Neural cell (in vitro differentiated cells): ENCODE measurements around the gene SLC36A3. TPM values are rescaled to one million over a fixed set of nuclear protein-coding genes. Genes with fewer than 3 reads are reported as not detected.

ENCODE experiments used
- H2AFZ ChIP-seq: fragments of 200-600, 300-800 bp; sonication (generic), shearing (Covaris generic); 2 replicates; pipeline ENCODE4 v1.6.0; 2014; ENCODE audit warnings: low read depth, mild to moderate bottlenecking, antibody characterized with exemption, low read length, moderate library complexity
- H3F3A ChIP-seq: fragments of 200-600 bp; shearing (Covaris generic); 2 replicates; pipeline ENCODE4 v1.6.1; 2016; ENCODE audit warnings: mild to moderate bottlenecking, moderate library complexity, mixed read lengths, antibody characterized with exemption, low read length; ENCODE audit not compliant: insufficient read depth, poor library complexity, severe bottlenecking
- H3K27ac ChIP-seq: fragments of 200-600, 300-800 bp; sonication (generic), shearing (Covaris generic); 2 replicates; pipeline ENCODE4 v1.5.1; 2014; ENCODE audit warnings: mild to moderate bottlenecking, low read length, moderate library complexity
- H3K27me3 ChIP-seq: fragments of 300-800, 200-600 bp; sonication (generic), shearing (Covaris generic); 2 replicates; pipeline ENCODE4 v1.6.0; 2014; ENCODE audit warnings: mild to moderate bottlenecking, low read depth, low read length, moderate library complexity; ENCODE audit not compliant: insufficient read depth
- H3K36me3 ChIP-seq: fragments of 300-800, 200-600 bp; sonication (generic), shearing (Covaris generic); 2 replicates; pipeline ENCODE4 v1.5.1; 2014; ENCODE audit warnings: mild to moderate bottlenecking, antibody characterized with exemption, low read length, moderate library complexity; ENCODE audit not compliant: insufficient read depth
- H3K4me2 ChIP-seq: fragments of 300-800, 200-600 bp; sonication (generic), shearing (Covaris generic); 2 replicates; pipeline ENCODE4 v1.6.0; 2014; ENCODE audit warnings: mild to moderate bottlenecking, low read length
- H3K4me3 ChIP-seq: fragments of 300-800, 200-600 bp; sonication (generic), shearing (Covaris generic); 2 replicates; pipeline ENCODE4 v1.5.1; 2014; ENCODE audit warnings: mild to moderate bottlenecking, low read length, moderate library complexity
- H3K79me2 ChIP-seq: fragments of 200-600 bp; shearing (Covaris generic); replicated peaks from 2 replicates; pipeline ENCODE4 v1.6.0; 2014; ENCODE audit warnings: mild to moderate bottlenecking, low read length, moderate library complexity; ENCODE audit not compliant: insufficient read depth
- H3K9ac ChIP-seq: fragments of 300-800, 200-600 bp; sonication (generic), shearing (Covaris generic); 2 replicates; pipeline ENCODE4 v1.6.1; 2016; ENCODE audit warnings: mild to moderate bottlenecking, low read length, mixed read lengths
- H3K9me2 ChIP-seq: fragments of 200-600 bp; shearing (Covaris generic); 2 replicates; pipeline ENCODE4 v1.6.1; 2016; ENCODE audit warnings: mild to moderate bottlenecking, low read length, mixed read lengths; ENCODE audit not compliant: insufficient read depth
- H3K9me3 ChIP-seq: fragments of 200-600, 300-800 bp; sonication (generic), shearing (Covaris generic); 2 replicates; pipeline ENCODE4 v1.6.1; 2016; ENCODE audit warnings: mild to moderate bottlenecking, mixed run types, low read length, moderate library complexity, mixed read lengths
- H4K20me1 ChIP-seq: fragments of 200-600 bp; shearing (Covaris generic); 2 replicates; pipeline ENCODE4 v1.6.1; 2016; ENCODE audit warnings: mild to moderate bottlenecking, mixed run types; ENCODE audit not compliant: insufficient read depth
- EP300 ChIP-seq: fragments of 450-650 bp; conservative IDR thresholded peaks from 2 replicates; pipeline ENCODE4 v1.6.1; 2014; ENCODE audit warnings: antibody characterized with exemption, mild to moderate bottlenecking, moderate library complexity; ENCODE audit not compliant: poor library complexity, severe bottlenecking
- EZH2 ChIP-seq: fragments of 200-600, 300-800 bp; shearing (Covaris generic), sonication (generic); IDR thresholded peaks from 2 replicates; pipeline ENCODE4 v1.6.1; 2014; ENCODE audit warnings: antibody characterized with exemption, low read length, borderline replicate concordance, mild to moderate bottlenecking; ENCODE audit not compliant: insufficient read depth, poor library complexity, severe bottlenecking
- MXI1 ChIP-seq: fragments of 450-650 bp; conservative IDR thresholded peaks from 2 replicates; pipeline ENCODE4 v1.6.1; 2014; ENCODE audit warnings: antibody characterized with exemption, mild to moderate bottlenecking; ENCODE audit not compliant: poor library complexity, severe bottlenecking
- POLR2AphosphoS5 ChIP-seq: IDR thresholded peaks from 2 replicates; pipeline ENCODE4 v1.6.1; 2012
- RAD21 ChIP-seq: fragments of 450-650 bp; conservative IDR thresholded peaks from 2 replicates; pipeline ENCODE4 v1.6.1; 2014; ENCODE audit warnings: antibody characterized with exemption, mild to moderate bottlenecking, moderate library complexity
- SMC3 ChIP-seq: fragments of 450-650 bp; conservative IDR thresholded peaks from 2 replicates; pipeline ENCODE4 v1.6.1; 2014; ENCODE audit warnings: antibody characterized with exemption, mild to moderate bottlenecking, moderate library complexity; ENCODE audit not compliant: poor library complexity
- TAF1 ChIP-seq: IDR thresholded peaks from 2 replicates; pipeline ENCODE4 v1.6.1; 2012; ENCODE audit warnings: low read depth
- polyA plus RNA-seq: library from polyadenylated mRNA; depleted of rRNA; stranded (reverse); fragments of >200 nt; gene quantifications from 2 replicates; pipeline ENCODE4 v1.2.3, GENCODE V29; 2014
- TF ChIP-seq, protein P1 (sequence below): IDR thresholded peaks from 2 replicates; pipeline ENCODE4 v1.6.1; 2012; ENCODE audit warnings: borderline replicate concordance
- TF ChIP-seq, protein P2 (sequence below): fragments of 450-650 bp; IDR thresholded peaks from 2 replicates; pipeline ENCODE4 v1.5.1; 2014; ENCODE audit warnings: antibody characterized with exemption, mild to moderate bottlenecking, moderate library complexity; ENCODE audit not compliant: poor library complexity, severe bottlenecking

SLC36A3 gene
- polyA plus RNA-seq, 1 donor from 2014 or later: not detected

DNA sequence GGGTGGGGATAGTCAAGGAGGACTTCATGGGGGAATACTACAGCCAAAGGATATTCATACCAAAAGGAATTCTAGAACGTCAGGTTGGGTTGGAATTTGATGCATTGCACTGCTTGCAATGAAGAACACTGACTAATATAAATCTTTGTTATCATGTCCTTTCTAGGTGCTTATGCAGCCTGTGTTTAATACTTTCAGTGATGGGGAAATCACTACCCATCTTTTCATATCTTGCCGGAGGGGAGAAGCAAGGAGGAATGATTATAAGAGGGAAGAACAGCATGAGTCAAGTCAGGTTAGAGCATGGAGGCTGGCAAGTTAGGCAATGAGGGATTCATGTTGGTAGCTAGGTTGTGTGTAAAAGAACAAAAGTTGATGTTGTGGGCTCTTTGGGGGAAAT is 74.6 kb downstream of the SLC36A3 start:
- no peak overlapping the region for H3K27ac ChIP-seq
- H3K9me2 ChIP-seq: no peaks in the 10 kb centered on the region
- H3K4me3 ChIP-seq: no peak overlapping the region
- TF ChIP-seq TAF1 (no peak), EP300 (no peak), POLR2AphosphoS5 (no peak), SMC3 (no peak), EZH2 (no peak), RAD21 (no peak), MXI1 (no peak)
- TF ChIP-seq, protein P1, sequence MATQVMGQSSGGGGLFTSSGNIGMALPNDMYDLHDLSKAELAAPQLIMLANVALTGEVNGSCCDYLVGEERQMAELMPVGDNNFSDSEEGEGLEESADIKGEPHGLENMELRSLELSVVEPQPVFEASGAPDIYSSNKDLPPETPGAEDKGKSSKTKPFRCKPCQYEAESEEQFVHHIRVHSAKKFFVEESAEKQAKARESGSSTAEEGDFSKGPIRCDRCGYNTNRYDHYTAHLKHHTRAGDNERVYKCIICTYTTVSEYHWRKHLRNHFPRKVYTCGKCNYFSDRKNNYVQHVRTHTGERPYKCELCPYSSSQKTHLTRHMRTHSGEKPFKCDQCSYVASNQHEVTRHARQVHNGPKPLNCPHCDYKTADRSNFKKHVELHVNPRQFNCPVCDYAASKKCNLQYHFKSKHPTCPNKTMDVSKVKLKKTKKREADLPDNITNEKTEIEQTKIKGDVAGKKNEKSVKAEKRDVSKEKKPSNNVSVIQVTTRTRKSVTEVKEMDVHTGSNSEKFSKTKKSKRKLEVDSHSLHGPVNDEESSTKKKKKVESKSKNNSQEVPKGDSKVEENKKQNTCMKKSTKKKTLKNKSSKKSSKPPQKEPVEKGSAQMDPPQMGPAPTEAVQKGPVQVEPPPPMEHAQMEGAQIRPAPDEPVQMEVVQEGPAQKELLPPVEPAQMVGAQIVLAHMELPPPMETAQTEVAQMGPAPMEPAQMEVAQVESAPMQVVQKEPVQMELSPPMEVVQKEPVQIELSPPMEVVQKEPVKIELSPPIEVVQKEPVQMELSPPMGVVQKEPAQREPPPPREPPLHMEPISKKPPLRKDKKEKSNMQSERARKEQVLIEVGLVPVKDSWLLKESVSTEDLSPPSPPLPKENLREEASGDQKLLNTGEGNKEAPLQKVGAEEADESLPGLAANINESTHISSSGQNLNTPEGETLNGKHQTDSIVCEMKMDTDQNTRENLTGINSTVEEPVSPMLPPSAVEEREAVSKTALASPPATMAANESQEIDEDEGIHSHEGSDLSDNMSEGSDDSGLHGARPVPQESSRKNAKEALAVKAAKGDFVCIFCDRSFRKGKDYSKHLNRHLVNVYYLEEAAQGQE: no peak
- TF ChIP-seq, protein P2, sequence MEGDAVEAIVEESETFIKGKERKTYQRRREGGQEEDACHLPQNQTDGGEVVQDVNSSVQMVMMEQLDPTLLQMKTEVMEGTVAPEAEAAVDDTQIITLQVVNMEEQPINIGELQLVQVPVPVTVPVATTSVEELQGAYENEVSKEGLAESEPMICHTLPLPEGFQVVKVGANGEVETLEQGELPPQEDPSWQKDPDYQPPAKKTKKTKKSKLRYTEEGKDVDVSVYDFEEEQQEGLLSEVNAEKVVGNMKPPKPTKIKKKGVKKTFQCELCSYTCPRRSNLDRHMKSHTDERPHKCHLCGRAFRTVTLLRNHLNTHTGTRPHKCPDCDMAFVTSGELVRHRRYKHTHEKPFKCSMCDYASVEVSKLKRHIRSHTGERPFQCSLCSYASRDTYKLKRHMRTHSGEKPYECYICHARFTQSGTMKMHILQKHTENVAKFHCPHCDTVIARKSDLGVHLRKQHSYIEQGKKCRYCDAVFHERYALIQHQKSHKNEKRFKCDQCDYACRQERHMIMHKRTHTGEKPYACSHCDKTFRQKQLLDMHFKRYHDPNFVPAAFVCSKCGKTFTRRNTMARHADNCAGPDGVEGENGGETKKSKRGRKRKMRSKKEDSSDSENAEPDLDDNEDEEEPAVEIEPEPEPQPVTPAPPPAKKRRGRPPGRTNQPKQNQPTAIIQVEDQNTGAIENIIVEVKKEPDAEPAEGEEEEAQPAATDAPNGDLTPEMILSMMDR: no peak
- H3K9ac ChIP-seq: no peak overlapping the region
- no peak overlapping the region for H3K4me2 ChIP-seq
- no peaks in the 10 kb centered on the region for H4K20me1 ChIP-seq
- H3F3A ChIP-seq: no peaks in the 10 kb centered on the region
- H3K36me3 ChIP-seq: no peaks in the 10 kb centered on the region
- H2AFZ ChIP-seq: no peak overlapping the region
- H3K9me3 ChIP-seq: no peaks in the 10 kb centered on the region
- no peaks in the 10 kb centered on the region for H3K27me3 ChIP-seq
- H3K79me2 ChIP-seq: no peaks in the 10 kb centered on the region

DNA sequence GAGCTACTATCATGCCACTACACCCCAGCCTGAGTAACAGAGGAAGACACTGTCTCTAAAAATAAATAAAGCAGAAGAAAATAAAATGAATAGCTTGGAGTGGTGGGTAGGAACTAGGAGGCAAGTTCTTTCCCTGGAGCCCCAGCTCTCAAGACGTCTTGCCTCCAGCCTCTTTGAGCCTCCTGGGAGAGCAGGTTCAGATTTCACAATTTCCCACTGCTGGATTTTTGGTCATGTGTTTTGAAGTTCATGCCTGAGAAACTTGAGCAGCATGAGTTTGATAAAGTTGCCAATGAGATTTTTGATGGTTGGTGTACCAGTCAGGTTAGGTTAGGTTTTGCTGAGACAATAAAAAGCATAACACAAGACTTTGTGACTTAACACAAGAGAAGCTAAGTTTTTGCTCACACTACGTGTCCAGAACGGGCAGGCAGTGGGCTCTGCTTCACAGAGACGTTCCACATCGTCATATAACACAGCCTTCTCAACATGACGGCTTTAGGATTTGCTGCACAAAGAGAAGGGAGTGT is 75.6 kb downstream of the SLC36A3 start:
- H3K4me2 ChIP-seq: no peak overlapping the region
- no peaks in the 10 kb centered on the region for H3K9me2 ChIP-seq
- no peaks in the 10 kb centered on the region for H3K79me2 ChIP-seq
- TF ChIP-seq RAD21 (no peak), SMC3 (no peak), MXI1 (no peak), EP300 (no peak), EZH2 (no peak), POLR2AphosphoS5 (no peak), TAF1 (no peak)
- TF ChIP-seq, protein P2: no peak
- TF ChIP-seq, protein P1: no peak
- no peaks in the 10 kb centered on the region for H3K36me3 ChIP-seq
- H3K9ac ChIP-seq: no peak overlapping the region
- H3K27ac ChIP-seq: no peak overlapping the region
- peaks cover 9% of the 10 kb centered on the region for H3K27me3 ChIP-seq
- H3F3A ChIP-seq: no peaks in the 10 kb centered on the region
- no peak overlapping the region for H2AFZ ChIP-seq
- H3K4me3 ChIP-seq: no peak overlapping the region
- no peaks in the 10 kb centered on the region for H3K9me3 ChIP-seq
- no peaks in the 10 kb centered on the region for H4K20me1 ChIP-seq
